ENCODE measurements around the gene FGD1.

- no peak for TF ChIP-seq CTCF (conservative IDR thresholded peaks at IDR 0.05 in 1 of 2, IDR thresholded peaks at IDR 0.05 in 1 of 2; ENCODE audit: extremely low read depth in 1 of 2, insufficient read depth in 1 of 2, low read depth in 1 of 2, low read length in 2 of 2)
- no peak for TF ChIP-seq EZH2 (IDR thresholded peaks at IDR 0.05; ENCODE audit: borderline replicate concordance, low read length)
These were observed 16.6 kb downstream of the FGD1 start for GRCh38 chrX:54479136-54480111.
